Stimulated activated CD8-positive, alpha-beta memory T cell treated with anti-CD3 and anti-CD28 coated beads, Interleukin-2, amount 100 ng/mL, for 1 hour (primary cell): ENCODE data around the gene RPL19.

ENCODE experiments used
- DNase-seq, 2 donors: peaks; one replicate each; pipeline ENCODE4 v3.0.0-alpha.2; 2020; ENCODE audit warnings: low read depth in 2 of 2

The RPL19 gene

GRCh38 chr17:39223907-39224777 is 24.1 kb downstream of the RPL19 start:
- no peak for DNase-seq

- no peak for DNase-seq
Observed at GRCh38 chr17:39224778-39225307, 24.8 kb downstream of the RPL19 start.

- DNase-seq, result no peak
Observed at GRCh38 chr17:39225308-39225958, 25.4 kb downstream of the RPL19 start, which contains the start of gene STAC2. TSS of gene STAC2 (minus strand) at chr17:39225945. CDS start at chr17:39225502, 443 bp downstream.

- DNase-seq, result peak; percentile 22 to 38
Observed at GRCh38 chr17:39225959-39226683, 26.0 kb downstream of the RPL19 start.

GRCh38 chr17:39227364-39227919 is 27.4 kb downstream of the RPL19 start:
- DNase-seq, result no peak

- no peak for DNase-seq
Observed at GRCh38 chr17:39229274-39229913, 29.3 kb downstream of the RPL19 start.

GRCh38 chr17:39230361-39230760 is 30.3 kb downstream of the RPL19 start:
- DNase-seq, result no peak

- no peak for DNase-seq
Observed at GRCh38 chr17:39231091-39231561, 31.0 kb downstream of the RPL19 start.

GRCh38 chr17:39231591-39232551 is 31.8 kb downstream of the RPL19 start:
- DNase-seq, result peak; percentile 24 to 47

- DNase-seq, result peak in 1 of 2 donors; percentile 12
Observed at GRCh38 chr17:39235555-39236449, 35.7 kb downstream of the RPL19 start.

GRCh38 chr17:39236450-39236927 is 36.4 kb downstream of the RPL19 start:
- DNase-seq, result no peak

GRCh38 chr17:39236981-39237441 is 36.9 kb downstream of the RPL19 start:
- DNase-seq, result no peak

GRCh38 chr17:39237586-39237985 is 37.5 kb downstream of the RPL19 start:
- DNase-seq, result no peak

GRCh38 chr17:39238311-39238972 is 38.4 kb downstream of the RPL19 start:
- DNase-seq, result peak; percentile 55 to 65

- DNase-seq, result peak; percentile 25 to 45
Observed at GRCh38 chr17:39239640-39240314, 39.7 kb downstream of the RPL19 start.

- DNase-seq, result no peak
Observed at GRCh38 chr17:39240631-39241030, 40.5 kb downstream of the RPL19 start.

- no peak for DNase-seq
Observed at GRCh38 chr17:39243155-39243554, 43.1 kb downstream of the RPL19 start.
